Adipocyte (in vitro differentiated cells): ENCODE measurements around the gene SCGB2A2.

Experiments
- DNase-seq: peaks from one replicate; pipeline ENCODE4 v3.0.0-alpha.2; 2015; ENCODE audit warnings: low read depth
- H3K27me3 ChIP-seq: replicated peaks from 2 replicates; pipeline ENCODE4 v1.7.0; 2013; ENCODE audit warnings: mild to moderate bottlenecking, low read length, moderate library complexity; ENCODE audit not compliant: control insufficient read depth, insufficient read depth
- H3K36me3 ChIP-seq: 2 replicates; pipeline ENCODE4 v1.7.0; 2013; ENCODE audit warnings: low read length, mild to moderate bottlenecking, moderate library complexity; ENCODE audit not compliant: control insufficient read depth, insufficient read depth, severe bottlenecking
- H3K4me1 ChIP-seq: 2 replicates; pipeline ENCODE4 v1.7.0; 2013; ENCODE audit warnings: mild to moderate bottlenecking, low read length, moderate library complexity; ENCODE audit not compliant: control insufficient read depth, insufficient read depth
- H3K4me3 ChIP-seq: 2 replicates; pipeline ENCODE4 v1.7.0; 2013; ENCODE audit warnings: mild to moderate bottlenecking, low read length, moderate library complexity
- H3K9ac ChIP-seq: 2 replicates; pipeline ENCODE4 v1.7.0; 2013; ENCODE audit warnings: mild to moderate bottlenecking, low read length, moderate library complexity
- H3K9me3 ChIP-seq: 2 replicates; pipeline ENCODE4 v1.7.0; 2013; ENCODE audit warnings: mild to moderate bottlenecking, low read length, moderate library complexity; ENCODE audit not compliant: control insufficient read depth

Gene SCGB2A2

DNA sequence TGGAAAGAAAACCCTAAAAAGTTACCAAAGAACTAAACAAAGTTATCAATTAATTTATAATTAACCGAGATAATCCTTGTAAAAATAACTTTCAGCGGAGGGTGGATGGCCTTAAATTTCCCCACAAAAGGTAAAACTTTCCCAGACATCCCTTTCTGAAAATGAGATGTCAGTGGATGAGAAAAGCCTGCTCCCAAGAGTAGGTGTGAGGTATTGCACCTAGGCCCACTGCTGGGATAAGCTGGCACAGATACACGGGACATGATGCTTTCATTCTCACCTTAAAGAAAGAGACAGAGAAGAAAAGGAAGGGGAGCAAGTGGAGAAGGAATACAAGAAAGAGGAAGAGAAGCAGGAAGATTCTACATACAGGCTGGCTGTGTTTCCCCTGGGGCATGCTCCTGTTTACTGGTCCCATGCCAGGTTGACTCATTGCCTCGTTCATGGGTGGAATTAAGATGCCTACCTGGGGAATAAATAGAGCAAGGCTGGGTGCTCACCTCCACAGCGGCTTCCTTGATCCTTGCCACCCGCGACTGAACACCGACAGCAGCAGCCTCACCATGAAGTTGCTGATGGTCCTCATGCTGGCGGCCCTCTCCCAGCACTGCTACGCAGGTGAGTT, at the start of gene SCGB2A2:
TSS of gene SCGB2A2 (plus strand) at position 505 of the 625 bp plus-strand sequence. CDS start at position 564, 59 bp downstream.
- DNase-seq: no peak
- no peak within 1 kb of the TSS for H3K9ac ChIP-seq
- peaks cover 21% of the 10 kb centered on the region for H3K27me3 ChIP-seq
- no peak within 1 kb of the TSS for H3K4me3 ChIP-seq
- H3K36me3 ChIP-seq: no peaks in the 10 kb centered on the region
- H3K4me1 ChIP-seq: no peaks in the 10 kb centered on the region
- H3K9me3 ChIP-seq: no peaks in the 10 kb centered on the region

DNA sequence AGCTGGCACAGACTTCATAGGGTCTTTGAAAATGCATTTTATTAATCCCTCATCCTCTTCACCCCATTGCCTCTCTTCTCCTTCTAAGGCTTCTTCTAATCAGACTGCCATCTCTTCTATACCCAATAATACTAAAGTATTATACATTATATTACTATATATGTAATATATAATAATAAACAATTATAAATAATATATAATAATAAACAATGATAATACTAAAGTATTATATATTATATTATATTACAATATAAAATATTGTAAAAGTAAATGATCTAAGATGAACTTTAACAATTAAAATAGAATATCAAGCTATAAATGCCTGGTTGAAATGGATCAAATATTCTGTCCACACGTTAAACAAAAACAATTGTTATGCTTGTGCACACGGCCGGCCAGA, 48.5 kb upstream of the SCGB2A2 start:
- no peak for DNase-seq
- H3K4me1 ChIP-seq: no peaks in the 10 kb centered on the region
- H3K9ac ChIP-seq: no peak overlapping the region
- no peaks in the 10 kb centered on the region for H3K27me3 ChIP-seq
- no peak overlapping the region for H3K4me3 ChIP-seq
- H3K9me3 ChIP-seq: peaks cover 52% of the 10 kb centered on the region
- H3K36me3 ChIP-seq: no peaks in the 10 kb centered on the region

DNA sequence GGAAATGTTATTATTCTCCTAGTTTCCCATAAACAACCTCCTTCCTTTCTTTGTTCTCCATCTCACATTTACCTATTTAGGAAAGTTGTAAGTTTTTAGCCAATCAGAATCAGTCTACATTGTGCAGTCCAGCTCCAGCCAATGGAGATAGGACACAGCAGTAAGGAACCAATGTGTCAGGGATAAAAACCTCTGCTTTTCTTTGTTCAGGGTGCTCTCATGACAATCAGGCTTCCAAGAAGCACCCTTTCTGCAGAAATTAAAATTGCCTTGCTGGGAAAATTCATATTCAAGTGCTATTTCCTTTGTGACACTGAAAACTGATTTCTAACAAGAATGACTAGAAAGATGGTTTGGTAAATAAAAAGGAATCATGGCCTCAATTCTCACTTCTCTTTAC, 46.9 kb upstream of the SCGB2A2 start:
- Histone ChIP-seq H3K9me3 (peaks cover 47% of the 10 kb centered on the region), H3K4me1 (no peaks in the 10 kb centered on the region), H3K27me3 (no peaks in the 10 kb centered on the region), H3K4me3 (no peak overlapping the region), H3K9ac (no peak overlapping the region), H3K36me3 (no peaks in the 10 kb centered on the region)
- DNase-seq: no peak

DNA sequence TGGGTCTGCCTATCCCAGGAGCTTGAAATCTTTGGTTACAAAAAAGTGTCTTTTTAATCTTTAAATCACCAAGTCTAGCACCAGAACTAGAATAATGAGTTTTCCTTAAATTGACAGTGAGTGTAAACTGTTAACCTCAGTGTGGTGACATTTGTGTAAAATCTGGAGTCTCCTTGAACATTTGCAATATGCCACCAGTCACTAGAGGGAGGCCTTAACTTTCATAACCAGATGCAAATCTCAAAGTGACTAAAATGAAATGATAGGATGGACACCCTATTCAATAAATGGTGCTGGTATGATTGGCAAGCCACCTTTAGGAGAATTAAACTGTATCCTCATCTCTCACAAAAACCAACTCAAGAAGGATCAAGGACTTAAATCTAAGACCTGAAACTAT, 36.2 kb upstream of the SCGB2A2 start:
- H3K4me3 ChIP-seq: no peak overlapping the region

DNA sequence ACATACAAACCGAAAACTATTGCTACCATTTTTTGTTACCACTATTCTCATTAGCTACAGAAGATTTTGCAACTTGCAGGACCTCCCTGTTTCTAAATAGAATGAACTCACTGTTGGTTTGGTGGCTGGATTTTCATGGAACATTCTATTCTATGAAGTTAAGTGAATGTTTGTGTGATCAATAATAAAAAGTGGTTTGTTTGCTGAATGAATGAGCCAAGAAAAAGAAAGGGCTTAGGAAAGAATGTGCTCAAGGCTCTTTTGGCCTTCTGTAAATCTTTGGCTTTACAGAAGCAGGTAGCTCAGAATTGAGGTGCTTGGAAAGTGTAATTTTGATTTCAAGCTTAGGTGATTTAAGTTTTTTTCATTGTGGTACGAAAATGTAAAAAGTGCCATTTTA, 33.8 kb upstream of the SCGB2A2 start:
- no peak for DNase-seq
- no peaks in the 10 kb centered on the region for H3K9me3 ChIP-seq
- no peaks in the 10 kb centered on the region for H3K36me3 ChIP-seq
- no peaks in the 10 kb centered on the region for H3K4me1 ChIP-seq
- H3K4me3 ChIP-seq: no peak overlapping the region
- no peak overlapping the region for H3K9ac ChIP-seq
- peaks cover 37% of the 10 kb centered on the region for H3K27me3 ChIP-seq

More for the DNA sequence above, 36.2 kb upstream of the SCGB2A2 start:
- H3K4me1 ChIP-seq: no peaks in the 10 kb centered on the region
- no peaks in the 10 kb centered on the region for H3K36me3 ChIP-seq
- no peak overlapping the region for H3K9ac ChIP-seq
- no peak for DNase-seq
- peaks cover 32% of the 10 kb centered on the region for H3K27me3 ChIP-seq
- no peaks in the 10 kb centered on the region for H3K9me3 ChIP-seq

DNA sequence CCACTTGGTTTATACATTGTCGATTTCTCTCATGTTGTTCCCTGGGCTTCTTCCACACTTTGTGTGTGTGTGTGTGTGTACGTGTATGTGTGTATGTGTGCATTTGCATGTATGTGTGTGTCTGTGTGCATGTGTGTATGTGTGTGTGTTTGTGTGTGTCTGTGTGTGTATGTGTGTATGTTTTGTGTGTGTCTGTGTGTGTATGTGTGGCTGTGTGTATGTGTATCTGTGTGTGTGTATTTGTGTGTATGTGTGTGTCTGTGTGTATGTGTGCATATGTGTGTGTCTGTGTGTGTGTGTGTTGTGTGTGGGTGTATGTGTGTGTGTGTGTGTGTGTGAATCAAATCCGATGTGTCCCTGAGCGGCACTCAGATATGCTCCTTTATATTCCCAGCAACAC, 32.5 kb upstream of the SCGB2A2 start:
- Histone ChIP-seq H3K9ac (no peak overlapping the region), H3K27me3 (peaks cover 43% of the 10 kb centered on the region), H3K9me3 (no peaks in the 10 kb centered on the region), H3K36me3 (no peaks in the 10 kb centered on the region), H3K4me3 (no peak overlapping the region), H3K4me1 (no peaks in the 10 kb centered on the region)
- no peak for DNase-seq

DNA sequence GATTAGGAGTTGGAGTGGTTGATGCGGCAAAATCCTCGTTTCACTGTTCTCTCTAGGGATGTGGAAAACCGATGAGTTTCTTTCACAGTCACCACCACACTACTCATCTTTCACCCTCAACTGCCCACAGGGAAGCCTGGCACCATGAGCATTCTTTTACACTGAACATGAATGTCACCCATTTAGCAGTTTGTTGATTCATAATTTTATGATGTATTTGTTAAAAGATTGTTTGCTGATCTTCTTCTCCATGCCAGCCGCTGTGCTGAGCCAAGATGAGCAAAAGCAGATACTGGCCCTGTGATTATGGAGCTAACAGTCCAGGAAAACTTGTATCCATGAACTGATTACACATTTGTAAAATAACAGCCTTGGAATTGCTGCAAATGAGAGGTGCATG, 31.8 kb upstream of the SCGB2A2 start:
- Histone ChIP-seq H3K27me3 (peaks cover 46% of the 10 kb centered on the region), H3K9me3 (no peaks in the 10 kb centered on the region), H3K4me1 (no peaks in the 10 kb centered on the region), H3K9ac (no peak overlapping the region), H3K4me3 (no peak overlapping the region), H3K36me3 (no peaks in the 10 kb centered on the region)
- no peak for DNase-seq

DNA sequence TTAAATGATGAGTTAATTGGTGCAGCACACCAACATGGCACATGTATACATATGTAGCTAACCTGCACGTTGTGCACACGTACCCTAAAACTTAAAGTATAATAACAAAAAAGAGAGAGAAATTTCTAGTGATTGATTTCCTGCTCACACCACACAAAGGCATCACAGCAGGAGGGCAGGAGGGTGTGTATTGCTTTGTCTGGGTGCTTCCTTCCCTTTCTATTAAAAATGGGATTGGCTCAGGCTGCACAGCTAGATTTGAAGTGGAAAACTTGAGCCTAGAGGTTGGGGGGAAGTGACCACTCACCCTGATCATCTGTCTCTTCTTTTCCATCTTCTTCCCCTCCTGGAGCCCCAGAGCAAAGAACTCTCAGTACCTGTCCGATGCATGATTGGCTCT, 28.9 kb upstream of the SCGB2A2 start:
- Histone ChIP-seq H3K4me3 (no peak overlapping the region), H3K9me3 (no peaks in the 10 kb centered on the region), H3K9ac (no peak overlapping the region), H3K4me1 (no peaks in the 10 kb centered on the region), H3K27me3 (peaks cover 41% of the 10 kb centered on the region), H3K36me3 (no peaks in the 10 kb centered on the region)
- DNase-seq: no peak

DNA sequence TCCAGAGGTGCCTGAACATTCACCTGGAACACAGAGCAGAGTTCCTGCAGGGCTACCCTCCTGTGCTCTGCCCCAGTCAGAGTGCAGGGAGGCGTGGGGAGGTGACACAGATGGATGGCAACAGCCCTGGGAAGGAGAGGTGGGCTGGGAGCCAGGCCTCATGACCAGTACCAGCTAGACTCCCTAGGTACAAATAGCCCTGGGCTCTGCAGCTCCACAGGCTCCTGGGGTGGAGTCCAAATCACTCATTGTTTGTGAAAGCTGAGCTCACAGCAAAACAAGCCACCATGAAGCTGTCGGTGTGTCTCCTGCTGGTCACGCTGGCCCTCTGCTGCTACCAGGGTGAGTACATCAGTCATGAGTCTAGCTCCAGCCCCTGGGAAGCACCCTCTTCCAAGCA, 27.9 kb upstream of the SCGB2A2 start, which contains the start of gene SCGB1D2:
TSS of gene SCGB1D2 (plus strand) at position 219 of the 400 bp plus-strand sequence. CDS start at position 288, 69 bp downstream.
- no peaks in the 10 kb centered on the region for H3K36me3 ChIP-seq
- H3K4me1 ChIP-seq: no peaks in the 10 kb centered on the region
- H3K4me3 ChIP-seq: no peak within 1 kb of the TSS
- H3K9ac ChIP-seq: no peak within 1 kb of the TSS
- no peaks in the 10 kb centered on the region for H3K9me3 ChIP-seq
- H3K27me3 ChIP-seq: peaks cover 43% of the 10 kb centered on the region
- no peak for DNase-seq

DNA sequence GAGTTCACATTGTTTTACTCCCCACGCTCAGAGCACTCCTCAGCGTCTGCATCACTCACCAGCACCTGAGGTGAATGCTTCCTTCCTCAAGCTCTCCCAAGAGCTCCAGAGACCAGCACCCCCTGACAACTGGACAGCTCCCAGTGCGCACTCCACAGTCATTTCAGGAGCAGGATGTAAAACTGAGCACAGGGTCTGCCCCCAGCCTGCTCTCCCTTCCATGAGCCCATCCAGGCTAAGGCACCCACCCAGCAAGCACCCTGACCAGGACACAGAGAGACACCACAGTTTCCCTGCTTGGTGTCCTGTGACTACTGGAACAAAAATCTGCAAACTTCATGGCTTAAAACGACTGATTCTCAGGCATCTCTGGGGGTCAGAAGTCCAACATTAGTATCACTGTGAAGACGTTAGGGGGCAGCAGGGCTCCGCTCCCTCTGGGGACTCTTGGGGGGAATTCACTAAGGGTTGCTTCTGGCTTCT, 24.6 kb upstream of the SCGB2A2 start:
- peak; percentile 28 for DNase-seq
- Histone ChIP-seq H3K27me3 (peaks cover 24% of the 10 kb centered on the region), H3K4me3 (no peak overlapping the region), H3K9me3 (peaks cover 2% of the 10 kb centered on the region), H3K36me3 (no peaks in the 10 kb centered on the region), H3K4me1 (no peaks in the 10 kb centered on the region), H3K9ac (no peak overlapping the region)

DNA sequence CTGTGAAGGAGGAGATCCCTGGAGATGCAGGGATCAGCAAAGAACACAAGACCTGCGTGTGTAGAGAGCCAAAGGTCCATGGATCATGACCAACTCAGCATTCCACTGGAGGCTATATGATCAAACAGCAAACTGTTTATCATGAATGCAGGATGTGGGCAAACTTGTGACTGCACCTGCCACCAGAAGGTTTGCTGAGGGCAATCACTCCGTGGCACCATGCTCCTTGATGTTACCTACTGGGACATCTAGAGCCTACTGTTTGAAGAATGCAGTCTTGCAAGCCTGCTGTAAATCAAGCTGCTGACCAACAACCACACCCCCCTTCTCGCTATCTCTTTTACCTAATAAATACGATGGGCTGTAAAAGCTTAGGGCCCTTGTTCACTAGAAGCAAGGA, 18.3 kb upstream of the SCGB2A2 start:
- no peak for DNase-seq
- Histone ChIP-seq H3K9me3 (peaks cover 34% of the 10 kb centered on the region), H3K4me1 (no peaks in the 10 kb centered on the region), H3K4me3 (no peak overlapping the region), H3K9ac (no peak overlapping the region), H3K27me3 (no peaks in the 10 kb centered on the region), H3K36me3 (no peaks in the 10 kb centered on the region)
